ENCODE results near the gene ZNF750. TPM values are rescaled to one million over a fixed set of nuclear protein-coding genes. Genes with fewer than 3 reads are reported as not detected.

The ZNF750 gene
- total and polyA plus RNA-seq, 8 donors: 9.5 TPM; not detected in 7

- Histone ChIP-seq H3K27ac (peak overlapping the region in 2 of 5 donors; percentile 14 to 33), H3K9me3 (no peaks in the 10 kb centered on the region), H3K4me1 (peaks cover 0 to 5% (median 2%) of the 10 kb centered on the region in 4 donors), H3K36me3 (peaks cover 0 to 7% (median 0%) of the 10 kb centered on the region in 4 donors), H3K27me3 (no peaks in the 10 kb centered on the region), H3K4me3 (no peak overlapping the region)
- TF ChIP-seq CTCF (IDR thresholded peaks at IDR 0.05) (no peak), POLR2AphosphoS5 (IDR thresholded peaks at IDR 0.05) (no peak), POLR2A (IDR thresholded peaks at IDR 0.05) (no peak), EP300 (IDR thresholded peaks at IDR 0.05) (no peak)
- WGBS, 5 donors: 56 to 73% (median 66%) methylated on average over 5 to 7 of the region's 7 CpGs
- DNase-seq: no peak
- intact Hi-C loops (cut with DNase I; ENCODE audit: low total_unique reads): no loop called here
These were observed 4.3 kb upstream of the ZNF750 start for GRCh38 chr17:82843904-82844680.

GRCh38 chr17:82841921-82842596 lies 2.2 kb upstream of the ZNF750 start:
- intact Hi-C loops (cut with DNase I; ENCODE audit: low total_unique reads): no loop called here
- Histone ChIP-seq H3K4me1 (no peaks in the 10 kb centered on the region), H3K9me3 (no peaks in the 10 kb centered on the region), H3K36me3 (peaks cover 0 to 7% (median 0%) of the 10 kb centered on the region in 4 donors), H3K27me3 (no peaks in the 10 kb centered on the region), H3K27ac (no peak overlapping the region), H3K4me3 (no peak overlapping the region)
- DNase-seq: no peak
- WGBS, 5 donors: 84 to 92% (median 87%) methylated on average over 16 of the region's 16 CpGs
- no peak for TF ChIP-seq POLR2AphosphoS5 (IDR thresholded peaks at IDR 0.05)
- TF ChIP-seq POLR2A (IDR thresholded peaks at IDR 0.05): no peak

GRCh38 chr17:82840431-82840831 lies 609 bp upstream of the ZNF750 start:
- no peak for DNase-seq
- Histone ChIP-seq H3K27me3 (no peaks in the 10 kb centered on the region), H3K27ac (no peak overlapping the region), H3K4me1 (no peaks in the 10 kb centered on the region), H3K36me3 (peaks cover 0 to 3% (median 0%) of the 10 kb centered on the region in 4 donors), H3K9me3 (no peaks in the 10 kb centered on the region), H3K4me3 (no peak overlapping the region)
- no peak for TF ChIP-seq POLR2AphosphoS5 (IDR thresholded peaks at IDR 0.05)
- no peak for TF ChIP-seq POLR2A (IDR thresholded peaks at IDR 0.05)
- no peak for TF ChIP-seq CTCF (IDR thresholded peaks at IDR 0.05)
- TF ChIP-seq EP300 (IDR thresholded peaks at IDR 0.05): no peak
- intact Hi-C loops (cut with DNase I; ENCODE audit: low total_unique reads): no loop called here
- 83 to 95% (median 94%) methylated on average over 10 to 12 of the region's 12 CpGs for WGBS, 5 donors

- TF ChIP-seq POLR2AphosphoS5 (IDR thresholded peaks at IDR 0.05) (peak in 1 of 3 donors; percentile 9), POLR2A (IDR thresholded peaks at IDR 0.05) (no peak)
- WGBS, 5 donors: 70 to 82% (median 79%) methylated on average over 17 of the region's 17 CpGs
- Histone ChIP-seq H3K4me3 (no peak overlapping the region), H3K9me3 (no peaks in the 10 kb centered on the region), H3K4me1 (no peaks in the 10 kb centered on the region), H3K27me3 (no peaks in the 10 kb centered on the region), H3K36me3 (peaks cover 3 to 6% (median 4%) of the 10 kb centered on the region in 4 donors), H3K27ac (peak overlapping the region in 1 of 5 donors; percentile 35)
- intact Hi-C loops (cut with DNase I; ENCODE audit: low total_unique reads): no loop called here
- peak in 1 of 2 donors; percentile 77 for DNase-seq
These were observed 1.3 kb downstream of the ZNF750 start for GRCh38 chr17:82838386-82839063.
